GM18507 (cell line): Measurements from ENCODE around the gene RABGAP1L.
"Not testable (repeated sequence)": the region's sequence is repeated elsewhere in the genome, so short reads cannot be mapped to it uniquely, and the experiment has no call there.

Source experiments
- DNase-seq: peaks from one replicate; pipeline ENCODE4 v3.0.0; 2011; ENCODE audit warnings: low read depth; ENCODE audit not compliant: insufficient read length; ENCODE audit errors: extremely low spot score
- FAIRE-seq: peaks from 2 replicates; lab custom pipeline; 2011; peaks lifted over from hg19 to GRCh38; lab: Jason Lieb, UNC

RABGAP1L gene

DNA sequence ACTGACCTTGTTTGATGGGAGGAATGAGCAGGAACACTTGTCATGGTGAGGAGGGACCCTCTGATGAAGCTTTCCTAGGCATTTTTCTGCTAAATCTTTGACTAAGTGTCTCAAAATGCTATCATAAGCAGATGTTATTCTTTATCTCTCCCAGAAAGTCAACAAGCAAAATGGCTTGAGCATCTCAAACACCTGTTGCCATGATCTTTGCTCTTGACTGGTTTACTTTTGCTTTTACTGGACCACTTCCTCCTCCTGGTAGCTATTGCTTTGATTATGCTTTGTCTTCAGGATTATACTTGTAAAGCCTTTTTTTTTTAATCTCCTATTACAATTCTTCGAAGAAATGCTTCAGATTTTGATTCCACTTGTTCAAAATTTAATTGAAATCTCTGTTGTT lies 445.9 kb downstream of the RABGAP1L start:
- DNase-seq (no peak), FAIRE-seq (peak; percentile 56)

DNA sequence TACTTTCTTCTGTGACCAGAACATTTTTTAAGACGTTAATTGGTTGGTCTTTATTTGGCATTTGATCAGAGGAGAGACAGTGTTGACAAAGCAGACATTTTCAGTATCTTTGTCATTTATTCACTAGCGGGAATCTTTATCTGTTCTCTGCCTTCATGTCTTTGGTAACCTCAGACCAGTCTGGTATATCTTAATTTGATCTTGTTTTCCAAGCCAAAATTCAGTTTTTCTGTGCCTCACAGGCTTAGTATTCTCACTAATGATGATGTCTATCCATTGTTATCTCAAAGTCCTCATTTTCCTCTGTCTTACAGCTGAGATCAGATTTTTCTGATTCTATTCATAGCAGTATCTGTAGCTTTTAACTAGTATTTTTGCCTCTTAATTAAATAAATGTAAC lies 447.2 kb downstream of the RABGAP1L start:
- FAIRE-seq, result no peak
- DNase-seq, result no peak

DNA sequence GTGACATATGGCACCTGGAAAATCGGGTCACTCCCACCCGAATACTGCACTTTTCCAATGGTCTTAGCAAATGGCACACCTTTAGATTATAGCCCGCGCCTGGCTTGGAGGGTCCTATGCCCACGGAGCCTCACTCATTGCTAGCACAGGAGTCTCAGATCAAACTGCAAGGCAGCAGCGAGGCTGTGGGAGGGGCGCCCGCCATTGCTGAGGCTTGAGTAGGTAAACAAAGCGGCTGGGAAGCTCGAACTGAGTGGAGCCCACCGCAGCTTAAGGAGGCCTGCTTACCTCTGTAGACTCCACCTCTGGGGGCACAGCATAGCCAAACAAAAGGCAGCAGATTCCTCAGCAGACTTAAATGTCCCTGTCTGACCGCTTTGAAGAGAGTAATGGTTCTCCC lies 458.6 kb downstream of the RABGAP1L start:
- not testable (repeated sequence) for FAIRE-seq

DNA sequence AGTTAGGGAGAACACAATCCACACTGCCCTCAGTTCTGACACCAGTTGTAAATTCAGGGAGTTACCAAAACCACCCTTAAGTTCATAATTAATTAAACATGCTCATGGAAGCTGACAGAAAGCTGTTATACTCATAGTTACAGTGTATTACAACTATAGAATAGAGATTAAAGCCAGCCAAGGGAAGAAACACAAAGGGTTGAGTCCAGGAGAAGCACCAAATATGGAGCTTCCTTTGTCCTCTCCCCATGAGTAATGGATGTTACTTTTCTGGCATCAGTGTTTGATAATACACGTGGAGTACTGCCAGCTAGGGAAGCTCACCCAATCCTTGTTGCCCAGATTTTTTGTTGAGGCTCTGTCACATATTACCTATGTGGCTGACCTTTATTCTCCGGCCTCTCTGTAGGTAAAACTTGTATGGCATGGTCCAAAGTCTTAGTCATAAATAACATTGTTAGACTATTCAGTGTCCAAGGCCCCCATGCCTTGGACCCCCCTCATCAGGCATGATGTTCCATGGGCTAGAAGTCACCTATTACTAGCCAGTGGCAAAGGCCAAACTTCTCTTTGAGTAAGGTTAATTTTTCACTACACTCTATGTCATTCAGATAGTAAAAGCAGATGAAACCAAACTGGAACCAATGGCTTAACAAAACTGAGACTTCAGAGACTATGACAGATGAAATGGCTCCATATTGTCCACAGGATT lies 464.2 kb downstream of the RABGAP1L start:
- DNase-seq (no peak), FAIRE-seq (no peak)

More for the DNA sequence above, 458.6 kb downstream of the RABGAP1L start:
- not testable (repeated sequence) for DNase-seq

DNA sequence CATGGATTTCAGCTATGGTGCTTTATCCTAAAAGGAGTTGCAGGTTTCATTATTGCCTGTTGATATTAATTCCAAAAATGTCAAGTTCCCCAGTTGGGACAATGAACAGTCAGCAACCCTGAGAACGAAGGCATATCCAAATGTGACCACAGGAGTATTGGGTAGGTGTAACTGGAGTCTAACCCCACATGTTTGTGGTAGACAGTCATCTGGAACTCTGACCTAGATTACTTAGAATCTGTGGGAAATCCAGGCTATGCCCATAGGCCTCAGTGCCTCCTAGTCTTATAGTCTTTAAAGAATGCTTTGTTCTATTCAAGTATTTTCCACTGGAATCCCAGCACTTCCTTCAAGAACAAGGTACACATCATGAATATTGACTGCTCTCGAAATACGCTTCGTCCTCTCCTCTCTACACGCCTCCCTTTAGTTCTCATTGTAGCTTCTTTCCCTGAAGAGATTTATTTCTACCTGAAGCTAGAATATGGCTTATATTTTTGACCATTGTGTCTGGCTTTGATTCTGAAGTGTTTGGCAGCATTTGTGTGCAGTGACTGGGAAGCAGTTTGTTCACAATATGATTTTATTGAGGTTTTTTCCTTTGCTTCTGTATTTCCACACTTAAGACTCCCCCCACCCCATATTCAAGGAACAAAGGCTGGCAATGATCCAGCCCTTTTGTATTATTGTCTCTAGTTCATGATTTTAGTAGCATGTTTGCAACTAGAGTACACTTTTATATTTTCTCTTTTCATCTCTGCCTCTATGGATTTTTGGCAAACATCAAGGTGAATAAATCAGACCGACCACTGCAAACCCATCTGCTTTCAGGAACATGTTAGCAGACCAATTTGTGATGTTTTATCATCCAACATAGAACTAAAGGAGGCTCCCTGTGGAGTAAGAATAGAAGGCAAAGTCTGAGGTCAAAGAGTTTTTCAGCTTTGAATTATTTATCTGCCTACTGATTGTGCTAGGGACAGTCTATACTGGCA lies 467.0 kb downstream of the RABGAP1L start:
- DNase-seq (no peak), FAIRE-seq (no peak)

DNA sequence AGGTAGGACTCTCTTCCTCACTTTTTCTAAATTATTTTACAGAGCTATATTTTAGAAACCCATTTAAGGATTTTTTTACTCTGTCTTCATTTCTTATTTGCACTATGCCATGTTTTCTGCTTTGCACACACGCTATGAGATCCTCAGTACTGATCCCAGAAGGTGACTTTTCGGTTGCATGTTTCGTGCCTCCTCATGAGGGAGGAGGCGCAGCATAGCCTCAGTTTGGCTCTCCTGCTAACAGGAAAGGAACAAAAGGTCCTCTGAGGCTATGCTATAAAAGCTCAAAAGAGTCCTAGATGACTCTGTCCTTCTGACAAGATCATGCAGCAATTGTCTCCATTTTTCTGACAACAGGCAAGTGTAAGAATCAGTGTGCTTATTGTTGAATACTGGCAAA lies 478.2 kb downstream of the RABGAP1L start:
- DNase-seq (no peak), FAIRE-seq (no peak)

DNA sequence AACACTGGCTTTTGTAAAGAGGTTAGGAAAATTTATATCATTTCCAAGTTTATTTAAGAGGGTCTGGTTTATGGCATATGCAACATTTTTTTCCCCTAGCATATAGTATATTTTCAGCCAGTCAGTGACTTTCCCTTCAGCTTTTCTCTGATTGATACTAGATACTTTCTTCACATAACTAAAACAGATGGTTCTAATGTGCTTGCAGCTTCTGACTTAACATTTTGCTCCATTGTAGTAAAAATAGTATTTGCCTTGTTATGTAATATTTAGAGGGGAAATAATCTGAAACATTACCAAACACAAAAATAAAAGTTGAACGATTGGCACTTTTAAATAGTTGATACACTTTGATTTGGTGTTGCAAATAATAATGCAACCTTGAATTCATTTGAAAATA lies 480.1 kb downstream of the RABGAP1L start:
- FAIRE-seq (no peak), DNase-seq (no peak)

DNA sequence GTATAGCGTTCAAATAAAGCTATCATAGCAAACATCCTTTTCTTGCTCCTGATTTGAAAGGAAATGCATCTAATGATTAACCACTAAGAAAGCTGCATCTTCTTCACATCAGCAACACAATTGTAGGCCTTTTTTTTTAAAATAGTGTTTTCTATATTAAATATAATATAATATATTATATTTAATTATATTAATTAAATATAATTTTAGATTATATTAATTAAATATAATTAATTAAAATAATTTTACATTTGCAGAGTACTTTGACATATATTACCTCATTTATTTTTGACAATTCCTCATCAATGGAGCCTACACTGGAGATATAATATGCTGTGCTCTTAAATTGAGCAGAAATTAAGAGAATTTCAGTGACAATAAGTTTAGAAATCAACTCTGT lies 481.5 kb downstream of the RABGAP1L start:
- no peak for FAIRE-seq
- DNase-seq, result no peak

DNA sequence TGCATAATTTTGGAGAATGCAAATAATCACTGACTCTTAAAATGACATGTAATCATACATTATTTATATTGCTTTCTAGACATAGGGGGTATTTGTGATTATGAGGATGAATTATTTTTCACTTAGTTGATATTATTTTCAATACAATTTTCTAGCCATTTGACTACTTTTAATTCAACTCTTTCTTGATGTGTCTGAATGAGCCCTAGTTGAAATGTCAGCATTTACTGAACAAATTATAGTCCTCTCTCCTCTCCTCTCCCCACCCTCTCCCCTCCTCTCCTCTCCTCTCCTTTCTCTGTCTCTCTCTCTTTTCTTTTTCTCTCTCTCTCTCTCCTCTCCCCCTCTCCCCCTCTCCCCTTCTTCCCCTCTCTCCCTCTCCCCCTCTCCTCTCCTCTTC lies 483.1 kb downstream of the RABGAP1L start:
- FAIRE-seq (no peak), DNase-seq (no peak)

DNA sequence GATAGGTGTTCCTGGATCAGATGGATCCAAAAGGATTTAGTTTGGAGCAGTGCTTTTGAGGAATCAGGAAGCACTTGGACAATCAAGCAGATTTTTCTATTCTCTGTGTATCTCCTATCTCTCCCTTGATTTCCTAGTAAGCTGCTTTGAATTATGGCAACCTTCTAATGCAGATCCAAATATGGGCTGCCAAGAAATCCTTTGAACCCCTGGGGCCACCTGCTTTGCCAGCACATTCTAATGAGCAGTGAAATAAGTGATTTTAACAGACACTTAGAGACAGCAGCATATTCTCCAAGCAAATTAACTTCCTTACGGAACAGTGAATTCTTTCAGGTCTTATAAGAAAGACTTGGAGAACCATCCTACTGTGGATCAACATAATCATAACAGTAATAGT lies 483.9 kb downstream of the RABGAP1L start:
- DNase-seq, result no peak
- FAIRE-seq, result no peak

DNA sequence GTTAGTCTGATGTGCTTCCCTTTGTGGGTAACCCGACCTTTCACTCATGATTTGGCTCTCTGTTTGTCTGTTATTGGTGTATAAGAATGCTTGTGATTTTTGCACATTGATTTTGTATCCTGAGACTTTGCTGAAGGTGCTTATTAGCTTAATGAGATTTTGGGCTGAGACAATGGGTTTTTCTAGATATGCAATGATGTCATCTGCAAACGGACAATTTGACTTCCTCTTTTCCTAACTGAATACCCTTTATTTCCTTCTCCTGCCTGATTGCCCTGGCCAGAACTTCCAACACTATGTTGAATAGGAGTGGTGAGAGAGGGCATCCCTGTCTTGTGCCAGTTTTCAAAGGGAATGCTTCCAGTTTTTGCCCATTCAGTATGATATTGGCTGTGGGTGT lies 490.3 kb downstream of the RABGAP1L start:
- FAIRE-seq, DNase-seq: not testable (repeated sequence)

DNA sequence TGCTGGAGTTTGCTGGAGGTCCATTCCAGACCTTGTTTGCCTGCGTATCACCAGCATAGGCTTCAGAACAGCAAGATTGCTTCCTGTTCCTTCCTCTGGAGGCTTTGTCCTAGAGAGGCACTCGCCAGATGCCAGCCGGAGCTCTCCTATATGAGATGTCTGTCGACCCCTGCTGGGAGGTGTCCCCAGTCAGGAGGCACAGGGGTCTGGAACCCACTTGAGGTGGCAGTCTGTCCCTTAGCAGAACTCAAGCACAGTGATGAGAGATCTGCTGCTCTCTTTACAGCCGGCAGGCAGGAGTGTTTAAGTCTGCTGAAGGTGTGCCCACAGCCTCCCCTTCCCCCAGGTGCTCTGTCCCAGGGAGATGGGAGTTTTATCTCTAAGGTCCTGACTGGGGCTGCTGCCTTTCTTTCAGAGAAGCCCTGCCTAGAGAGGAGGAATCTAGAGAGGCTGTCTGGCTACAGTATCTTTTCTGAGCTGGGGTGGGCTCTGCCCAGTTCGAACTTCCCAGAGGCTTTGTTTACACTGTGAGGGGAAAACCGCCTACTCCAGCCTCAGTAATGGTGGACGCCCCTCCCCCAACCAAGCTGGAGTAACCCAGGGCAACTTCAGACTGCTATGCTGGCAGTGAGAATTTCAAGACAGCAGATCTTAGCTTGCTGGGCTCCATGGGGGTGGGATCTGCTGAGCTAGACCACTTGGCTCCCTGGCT lies 493.4 kb downstream of the RABGAP1L start:
- FAIRE-seq, result no peak

DNA sequence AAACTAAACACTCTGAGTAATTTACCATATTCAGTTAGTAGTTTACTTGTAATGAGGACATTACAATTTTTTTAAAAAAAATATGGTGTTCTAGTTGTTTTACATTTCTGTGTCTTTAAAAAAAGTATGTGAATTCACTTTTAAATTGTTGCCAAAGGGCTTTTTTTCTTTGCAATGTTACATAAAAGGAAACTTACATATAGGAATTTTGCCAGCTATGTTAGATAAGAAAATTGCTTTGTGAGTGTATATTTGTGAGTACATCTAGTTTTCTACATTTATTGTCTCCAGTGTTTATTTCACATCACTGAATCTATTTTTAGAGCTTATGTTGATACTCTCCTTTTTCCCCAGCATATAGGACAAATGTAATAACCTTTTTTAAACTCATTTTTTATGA lies 495.2 kb downstream of the RABGAP1L start:
- FAIRE-seq (no peak), DNase-seq (no peak)

More for the DNA sequence above, 493.4 kb downstream of the RABGAP1L start:
- DNase-seq, result no peak

DNA sequence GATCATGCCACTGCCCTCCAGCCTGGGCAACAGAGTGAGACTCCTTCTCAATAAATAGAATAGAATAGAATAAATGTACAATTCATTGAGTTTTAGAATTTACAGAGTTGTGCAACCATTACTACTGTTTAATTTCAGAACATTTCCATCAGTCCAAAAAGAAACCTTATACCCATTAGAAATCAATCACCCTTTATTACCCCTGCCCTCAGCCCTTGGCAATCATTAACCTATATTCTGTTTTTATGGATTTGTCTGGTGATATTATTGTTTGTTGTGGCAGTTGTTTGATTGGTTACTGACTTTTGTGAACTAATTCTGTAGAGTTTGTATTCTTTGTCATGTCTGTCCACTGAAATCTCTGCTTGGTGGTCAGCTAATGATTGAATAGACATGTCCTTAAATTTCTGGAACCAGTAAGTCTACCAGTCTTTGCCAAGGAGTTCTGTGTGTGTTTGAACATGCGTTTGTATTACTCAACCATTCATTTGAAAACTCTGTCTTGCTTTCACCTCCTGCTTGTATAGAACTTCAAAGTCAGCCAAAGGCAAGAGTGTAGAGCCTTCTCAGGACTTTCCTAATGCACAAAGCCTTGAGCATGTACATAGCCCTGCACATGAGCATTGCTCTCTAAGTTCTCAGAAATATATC lies 497.2 kb downstream of the RABGAP1L start:
- no peak for FAIRE-seq

DNA sequence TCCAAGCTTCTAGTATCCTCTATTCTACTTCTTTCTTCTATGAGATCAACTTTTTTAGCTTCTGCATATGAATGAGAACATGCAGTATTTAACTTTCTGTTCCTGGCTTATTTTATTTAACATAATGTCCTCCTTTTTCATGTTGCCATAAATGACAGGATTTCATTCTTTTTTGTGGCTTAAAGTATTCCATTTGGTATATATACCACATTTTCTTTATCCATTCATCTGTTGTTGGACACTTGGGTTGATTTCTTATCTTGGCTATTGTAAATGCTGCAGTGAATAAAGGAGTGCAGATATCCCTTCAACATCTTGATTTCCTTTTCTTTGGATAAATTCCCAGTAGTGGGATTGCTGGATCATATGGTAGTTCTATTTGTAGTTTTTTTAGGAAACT lies 498.1 kb downstream of the RABGAP1L start:
- no peak for DNase-seq
- no peak for FAIRE-seq

More for the DNA sequence above, 497.2 kb downstream of the RABGAP1L start:
- DNase-seq, result no peak

DNA sequence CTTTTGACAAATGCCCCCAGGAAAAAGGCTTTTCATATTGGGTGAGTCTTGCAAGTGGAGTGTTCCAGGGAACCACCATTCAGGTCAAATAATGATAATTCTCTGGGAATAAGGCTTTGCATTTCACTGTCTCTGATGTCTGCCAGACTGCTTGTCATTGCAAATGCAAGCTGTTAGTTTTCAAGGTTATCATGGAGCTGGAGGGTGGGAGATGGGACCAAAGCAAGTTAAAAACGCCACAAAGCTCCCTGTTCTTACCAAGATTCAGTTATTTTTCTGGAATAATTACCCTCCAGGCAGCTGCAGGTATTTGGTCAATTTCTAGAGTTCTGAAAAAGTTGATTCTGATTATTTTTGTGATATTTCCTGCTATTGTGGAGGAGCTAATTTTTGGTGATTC lies 498.6 kb downstream of the RABGAP1L start:
- FAIRE-seq (no peak), DNase-seq (no peak)

DNA sequence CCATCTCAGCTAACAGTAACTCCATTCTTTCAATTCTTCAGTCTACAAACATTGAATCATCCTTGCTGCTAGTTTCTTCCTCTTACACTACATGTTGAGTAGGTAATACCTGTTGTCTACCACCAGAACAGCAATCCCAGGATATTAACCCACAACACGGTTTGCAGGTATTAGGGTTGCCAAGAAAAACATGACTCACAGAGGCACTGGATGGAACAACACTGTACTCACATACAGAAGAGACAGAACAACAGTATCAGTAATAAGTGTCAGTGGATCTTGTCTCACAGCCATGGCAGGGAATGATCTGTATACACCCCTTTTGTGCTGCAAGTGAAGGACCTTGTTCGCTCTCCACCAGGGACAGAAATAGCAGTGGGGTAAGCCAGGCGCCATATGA lies 500.5 kb downstream of the RABGAP1L start:
- FAIRE-seq, result no peak

DNA sequence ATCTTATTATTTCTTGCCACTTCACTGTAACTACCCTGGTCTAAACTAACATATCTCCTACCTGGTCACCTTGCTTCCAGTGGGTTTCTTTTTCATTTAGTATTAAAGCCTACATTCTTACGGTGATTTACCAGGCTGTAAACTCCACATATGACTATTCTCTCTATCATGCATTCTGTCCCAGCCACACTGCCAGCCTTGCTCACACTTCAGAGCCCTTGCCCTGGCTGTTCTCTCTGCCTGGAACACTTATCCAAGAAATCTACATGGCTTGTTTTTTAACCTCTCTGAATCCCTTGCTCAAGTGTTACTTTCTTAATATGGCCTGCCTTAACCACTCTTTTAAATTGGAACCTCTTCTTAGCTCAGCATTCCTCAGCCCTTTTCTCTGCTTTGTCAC lies 501.2 kb downstream of the RABGAP1L start:
- DNase-seq (no peak), FAIRE-seq (no peak)

More for the DNA sequence above, 500.5 kb downstream of the RABGAP1L start:
- no peak for DNase-seq

DNA sequence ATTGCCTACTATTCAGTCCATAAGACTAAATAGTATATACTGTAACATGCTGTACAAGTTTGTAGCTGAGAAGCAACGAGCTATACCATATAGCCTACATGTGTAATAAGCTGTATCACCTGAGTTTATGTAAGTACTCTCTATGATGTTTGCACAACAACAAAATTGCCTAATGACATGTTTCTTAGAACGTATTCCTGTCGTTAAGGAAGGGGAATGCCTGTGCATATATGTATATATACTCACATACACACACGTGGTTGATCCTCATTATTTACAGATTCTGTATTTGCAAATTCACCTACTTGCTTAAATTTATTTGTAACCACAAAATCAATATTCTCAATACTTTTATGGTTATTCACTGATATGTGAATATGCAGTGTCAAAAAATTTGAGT lies 504.0 kb downstream of the RABGAP1L start:
- FAIRE-seq (no peak), DNase-seq (no peak)
